Testis (tissue), 3 donors: ENCODE results near the gene GPR132. TPM values are rescaled to one million over a fixed set of nuclear protein-coding genes. Genes with fewer than 3 reads are reported as not detected.

ENCODE experiments used
- DNase-seq: peaks from one replicate; pipeline ENCODE4 v3.0.0-alpha.2; 2019
- H3K27ac ChIP-seq, 2 donors: fragments of 200-600 bp; sonication (generic); one replicate each; pipeline ENCODE4 v1.5.1; 2019
- H3K27me3 ChIP-seq: fragments of 200-600 bp; sonication (generic); one replicate; pipeline ENCODE4 v1.5.1; 2019
- H3K36me3 ChIP-seq: fragments of 200-600 bp; sonication (generic); one replicate; pipeline ENCODE4 v1.5.1; 2017; ENCODE audit warnings: low read depth; ENCODE audit errors: missing control alignments
- H3K4me1 ChIP-seq: fragments of 200-600 bp; sonication (generic); one replicate; pipeline ENCODE4 v1.5.1; 2019
- H3K4me3 ChIP-seq, 2 donors: fragments of 200-600 bp; sonication (generic); one replicate each; pipeline ENCODE4 v1.5.1; 2017 to 2019
- H3K9me3 ChIP-seq: fragments of 200-600 bp; sonication (generic); one replicate; pipeline ENCODE4 v1.5.1; 2017
- CTCF ChIP-seq, 3 experiments: fragments of 450-650 bp in 2 of 3; fragments of 200-600 bp in 1 of 3; sonication (generic) in 1 of 3; IDR thresholded peaks; one replicate each; pipeline ENCODE4 v1.5.1; 2016 to 2019; ENCODE audit warnings: antibody characterized with exemption in 3 of 3, mild to moderate bottlenecking in 2 of 3, moderate library complexity in 1 of 3
- POLR2A ChIP-seq: fragments of 450-650 bp; IDR thresholded peaks from one replicate; pipeline ENCODE4 v1.6.1; 2017; ENCODE audit warnings: antibody characterized with exemption, mild to moderate bottlenecking, moderate library complexity
- WGBS, 2 donors: methylation state at CpG; one replicate each; pipeline ENCODE4 v1.1.5; 2018; 5-methylcytosine and 5-hydroxymethylcytosine counted together
- intact Hi-C: fragments of 100-400 bp; cut with DNase I; formaldehyde crosslinking; loops from one replicate; pipeline ENCODE4 v1.15.1; 2023; ENCODE audit warnings: low total_unique reads
- polyA plus RNA-seq: library from polyadenylated mRNA; stranded (reverse); fragments of 350-450 nt; fragmentation: Illumina TruSeq; extraction: RNeasy Lipid Tissue Mini Kit (QIAGEN cat#74804); gene quantifications from one replicate; pipeline ENCODE4 v1.2.3, GENCODE V29; 2014; ENCODE audit warnings: low read depth, low replicate concordance; ENCODE audit not compliant: insufficient read depth
- total RNA-seq, 2 donors: library from RNA; depleted of rRNA; stranded (reverse); fragments of >200 nt; gene quantifications; one replicate each; pipeline ENCODE4 v1.2.3, GENCODE V29; 2016

Gene GPR132
- total and polyA plus RNA-seq, 3 donors from 2014 or later: 1.2 to 2.5 (median 2.0) TPM

DNA sequence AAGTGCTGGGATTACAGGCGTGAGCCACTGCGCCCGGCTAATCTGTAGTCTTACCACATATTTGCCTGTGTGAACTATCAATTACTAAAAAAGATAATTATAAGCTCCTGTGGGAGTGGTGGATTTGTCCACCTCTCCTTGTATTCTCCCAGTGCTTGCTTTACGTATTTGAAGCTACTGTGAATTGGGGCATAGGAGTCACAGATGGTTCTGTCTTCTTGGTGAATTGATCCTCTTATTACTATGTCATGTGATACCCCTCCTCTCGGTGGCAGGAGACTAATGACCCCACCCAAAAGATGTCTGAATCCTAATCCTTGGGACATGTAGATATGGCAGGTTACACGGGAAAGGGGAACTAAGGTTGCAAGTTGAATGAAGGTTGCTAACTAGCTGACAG is 11.8 kb downstream of the GPR132 start:
- no peak for DNase-seq
- Histone ChIP-seq H3K4me3 (no peak overlapping the region), H3K4me1 (no peaks in the 10 kb centered on the region), H3K27me3 (no peaks in the 10 kb centered on the region), H3K9me3 (no peaks in the 10 kb centered on the region), H3K36me3 (no peaks in the 10 kb centered on the region), H3K27ac (no peak overlapping the region)
- intact Hi-C loops: loop anchor here (10.0 kb wide), 1 partner anchor 139 kb away; no protein-coding TSS in a partner anchor
- TF ChIP-seq CTCF (IDR thresholded peaks at IDR 0.05) (no peak), POLR2A (no peak)
- 86 to 90% methylated on average over 6 of the region's 6 CpGs for WGBS, 2 donors

GRCh38 chr14:105052110-105052458 is 13.1 kb downstream of the GPR132 start:
- DNase-seq: no peak
- TF ChIP-seq CTCF (IDR thresholded peaks at IDR 0.05) (no peak), POLR2A (no peak)
- intact Hi-C loops: loop anchor here (10.0 kb wide), 1 partner anchor 137 kb away; no protein-coding TSS in a partner anchor
- Histone ChIP-seq H3K9me3 (no peaks in the 10 kb centered on the region), H3K27me3 (no peaks in the 10 kb centered on the region), H3K27ac (no peak overlapping the region), H3K4me1 (no peaks in the 10 kb centered on the region), H3K4me3 (no peak overlapping the region), H3K36me3 (no peaks in the 10 kb centered on the region)
- 83 to 85% methylated on average over 4 of the region's 4 CpGs for WGBS, 2 donors

DNA sequence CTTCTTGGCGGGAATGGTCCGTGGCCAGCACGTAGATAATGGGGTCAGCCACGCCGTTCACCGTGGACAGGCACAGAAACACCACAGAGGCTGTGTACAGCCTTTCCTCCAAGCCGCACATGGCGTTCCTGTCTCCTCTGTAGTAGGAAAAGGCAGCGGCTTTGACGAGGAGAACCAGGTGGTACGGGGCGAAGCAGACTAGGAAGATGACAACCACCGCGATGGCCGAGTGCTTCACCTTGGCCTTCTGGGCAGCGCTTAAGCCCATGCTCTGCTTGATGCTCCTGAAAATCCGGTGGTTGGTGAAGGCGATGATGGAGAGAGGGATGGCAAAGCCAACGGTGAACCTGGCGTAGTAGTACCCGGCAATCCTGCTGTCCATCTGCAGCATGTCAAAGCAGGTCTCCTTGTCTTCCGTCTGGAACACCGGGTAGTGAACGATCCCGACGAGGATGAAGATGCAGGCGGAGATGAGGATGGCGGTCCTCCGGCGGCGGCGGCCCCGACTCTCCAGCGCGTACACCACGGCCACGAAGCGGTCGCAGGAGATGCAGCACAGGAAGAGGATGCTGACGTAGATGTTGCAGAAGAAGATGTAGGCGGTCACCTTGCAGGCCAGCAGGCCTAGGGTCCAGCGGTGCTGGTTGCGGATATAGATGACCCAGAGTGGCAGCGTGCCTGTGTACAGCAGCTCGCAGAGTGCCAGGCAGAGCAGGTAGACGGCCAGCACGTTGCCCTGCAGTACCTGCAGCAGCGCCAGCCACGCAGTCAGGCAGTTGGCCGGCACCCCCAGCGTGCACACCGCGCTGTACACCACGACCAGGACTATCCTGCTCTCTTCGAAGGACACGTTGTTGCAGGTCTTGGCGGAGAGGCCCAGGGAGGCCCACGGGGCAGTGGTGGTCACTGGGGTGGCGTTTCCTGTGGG is 13.8 kb downstream of the GPR132 start:
- no peak overlapping the region for H3K27ac ChIP-seq
- WGBS, 2 donors: 92 to 94% methylated on average over 59 of the region's 59 CpGs
- H3K4me3 ChIP-seq: no peak overlapping the region
- H3K27me3 ChIP-seq: no peaks in the 10 kb centered on the region
- no peaks in the 10 kb centered on the region for H3K36me3 ChIP-seq
- no peaks in the 10 kb centered on the region for H3K4me1 ChIP-seq
- intact Hi-C loops: loop anchor here (10.0 kb wide), 1 partner anchor 137 kb away; no protein-coding TSS in a partner anchor
- TF ChIP-seq CTCF (IDR thresholded peaks at IDR 0.05): no peak
- TF ChIP-seq POLR2A: no peak
- DNase-seq: no peak
- no peaks in the 10 kb centered on the region for H3K9me3 ChIP-seq

DNA sequence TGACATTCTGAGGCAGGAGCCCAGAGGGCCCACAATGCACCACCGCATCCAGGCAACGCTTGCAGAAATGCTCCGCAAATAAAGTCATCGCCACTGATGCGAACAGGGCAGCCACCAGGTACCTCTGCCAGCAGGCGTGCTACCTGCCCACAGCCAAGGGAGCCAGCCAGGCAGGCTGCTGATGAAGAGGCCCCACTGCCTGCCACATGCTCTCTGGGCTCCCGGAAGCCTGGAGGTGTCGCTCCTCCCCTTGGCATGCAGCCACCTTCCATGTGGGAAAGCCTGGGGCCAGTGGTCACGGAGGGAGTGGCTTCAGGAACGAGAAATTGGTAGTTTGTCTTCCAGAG is 14.7 kb downstream of the GPR132 start:
- WGBS, 2 donors: 74 to 100% methylated on average over 1 to 10 of the region's 10 CpGs
- DNase-seq: no peak
- Histone ChIP-seq H3K36me3 (no peaks in the 10 kb centered on the region), H3K4me1 (no peaks in the 10 kb centered on the region), H3K9me3 (no peaks in the 10 kb centered on the region), H3K4me3 (no peak overlapping the region), H3K27me3 (no peaks in the 10 kb centered on the region), H3K27ac (no peak overlapping the region)
- intact Hi-C loops: loop anchor here (10.0 kb wide), 1 partner anchor 136 kb away; no protein-coding TSS in a partner anchor
- TF ChIP-seq POLR2A (no peak), CTCF (IDR thresholded peaks at IDR 0.05) (no peak)
